ENCODE data around the gene NIPAL4. TPM values are rescaled to one million over a fixed set of nuclear protein-coding genes. Genes with fewer than 3 reads are reported as not detected.

The NIPAL4 gene
- polyA plus RNA-seq, 1 experiment = 4.4 TPM

GRCh38 chr5:157485340-157485739, 25.3 kb downstream of the NIPAL4 start:
- CTCF ChIA-PET = interaction anchor here (0.8 to 2.2 kb wide), 7 partner anchors 13 to 253 kb away, joined by 3 to 9 read pairs (median 4); no protein-coding TSS in a partner anchor
- H3K27me3 ChIP-seq (ENCODE audit: control insufficient read depth, insufficient read depth, low read length) = no peaks in the 10 kb centered on the region
- peaks cover 36% of the 10 kb centered on the region for H3K36me3 ChIP-seq (ENCODE audit: control insufficient read depth, insufficient read depth, low read length)
- POLR2A ChIA-PET = interaction anchor here (0.5 to 0.6 kb wide), 2 partner anchors 29 to 122 kb away, joined by 3 to 6 read pairs; no protein-coding TSS in a partner anchor
- TF ChIP-seq, protein P1, sequence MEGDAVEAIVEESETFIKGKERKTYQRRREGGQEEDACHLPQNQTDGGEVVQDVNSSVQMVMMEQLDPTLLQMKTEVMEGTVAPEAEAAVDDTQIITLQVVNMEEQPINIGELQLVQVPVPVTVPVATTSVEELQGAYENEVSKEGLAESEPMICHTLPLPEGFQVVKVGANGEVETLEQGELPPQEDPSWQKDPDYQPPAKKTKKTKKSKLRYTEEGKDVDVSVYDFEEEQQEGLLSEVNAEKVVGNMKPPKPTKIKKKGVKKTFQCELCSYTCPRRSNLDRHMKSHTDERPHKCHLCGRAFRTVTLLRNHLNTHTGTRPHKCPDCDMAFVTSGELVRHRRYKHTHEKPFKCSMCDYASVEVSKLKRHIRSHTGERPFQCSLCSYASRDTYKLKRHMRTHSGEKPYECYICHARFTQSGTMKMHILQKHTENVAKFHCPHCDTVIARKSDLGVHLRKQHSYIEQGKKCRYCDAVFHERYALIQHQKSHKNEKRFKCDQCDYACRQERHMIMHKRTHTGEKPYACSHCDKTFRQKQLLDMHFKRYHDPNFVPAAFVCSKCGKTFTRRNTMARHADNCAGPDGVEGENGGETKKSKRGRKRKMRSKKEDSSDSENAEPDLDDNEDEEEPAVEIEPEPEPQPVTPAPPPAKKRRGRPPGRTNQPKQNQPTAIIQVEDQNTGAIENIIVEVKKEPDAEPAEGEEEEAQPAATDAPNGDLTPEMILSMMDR (IDR thresholded peaks at IDR 0.05; ENCODE audit: insufficient read depth, low read depth, low read length) = no peak
- DNase-seq (ENCODE audit: low read depth) = no peak
- no peak overlapping the region for H3K4me3 ChIP-seq (ENCODE audit: low read depth, low read length)

GRCh38 chr5:157485811-157486210, 25.8 kb downstream of the NIPAL4 start:
- Histone ChIP-seq H3K36me3 (ENCODE audit: control insufficient read depth, insufficient read depth, low read length) (peaks cover 34% of the 10 kb centered on the region), H3K4me3 (ENCODE audit: low read depth, low read length) (no peak overlapping the region), H3K27me3 (ENCODE audit: control insufficient read depth, insufficient read depth, low read length) (no peaks in the 10 kb centered on the region)
- TF ChIP-seq, protein P1 (IDR thresholded peaks at IDR 0.05; ENCODE audit: insufficient read depth, low read depth, low read length) = no peak
- POLR2A ChIA-PET = interaction anchor here (0.6 kb wide), 1 partner anchor 122 kb away, joined by 3 read pairs; no protein-coding TSS in a partner anchor
- DNase-seq (ENCODE audit: low read depth) = no peak
- CTCF ChIA-PET = interaction anchor here (0.8 to 2.2 kb wide), 5 partner anchors 13 to 252 kb away, joined by 3 to 9 read pairs (median 5); no protein-coding TSS in a partner anchor

- H3K27me3 ChIP-seq (ENCODE audit: control insufficient read depth, insufficient read depth, low read length) = no peaks in the 10 kb centered on the region
- ChIA-PET POLR2A (no interaction called here), CTCF (interaction anchor here (1.1 to 1.7 kb wide), 3 partner anchors 12 to 252 kb away, joined by 3 to 6 read pairs (median 5); no protein-coding TSS in a partner anchor)
- DNase-seq (ENCODE audit: low read depth) = no peak
- TF ChIP-seq, protein P1 (IDR thresholded peaks at IDR 0.05; ENCODE audit: insufficient read depth, low read depth, low read length) = no peak
- no peak overlapping the region for H3K4me3 ChIP-seq (ENCODE audit: low read depth, low read length)
- H3K36me3 ChIP-seq (ENCODE audit: control insufficient read depth, insufficient read depth, low read length) = peaks cover 32% of the 10 kb centered on the region
Observed at GRCh38 chr5:157486221-157486681, 26.2 kb downstream of the NIPAL4 start.

GRCh38 chr5:157486861-157487260, 26.8 kb downstream of the NIPAL4 start:
- Histone ChIP-seq H3K27me3 (ENCODE audit: control insufficient read depth, insufficient read depth, low read length) (no peaks in the 10 kb centered on the region), H3K4me3 (ENCODE audit: low read depth, low read length) (no peak overlapping the region), H3K36me3 (ENCODE audit: control insufficient read depth, insufficient read depth, low read length) (peaks cover 31% of the 10 kb centered on the region)
- TF ChIP-seq, protein P1 (IDR thresholded peaks at IDR 0.05; ENCODE audit: insufficient read depth, low read depth, low read length) = no peak
- DNase-seq (ENCODE audit: low read depth) = no peak
- POLR2A ChIA-PET = no interaction called here
- CTCF ChIA-PET = no interaction called here

GRCh38 chr5:157487358-157487757, 27.3 kb downstream of the NIPAL4 start:
- Histone ChIP-seq H3K27me3 (ENCODE audit: control insufficient read depth, insufficient read depth, low read length) (no peaks in the 10 kb centered on the region), H3K4me3 (ENCODE audit: low read depth, low read length) (no peak overlapping the region), H3K36me3 (ENCODE audit: control insufficient read depth, insufficient read depth, low read length) (peaks cover 31% of the 10 kb centered on the region)
- ChIA-PET CTCF (no interaction called here), POLR2A (no interaction called here)
- TF ChIP-seq, protein P1 (IDR thresholded peaks at IDR 0.05; ENCODE audit: insufficient read depth, low read depth, low read length) = no peak
- DNase-seq (ENCODE audit: low read depth) = no peak

Data from BJ (cell line).